NCI-H2107 (cell line): ENCODE data around the gene JAM3.
"Not testable (repeated sequence)": the region's sequence is repeated elsewhere in the genome, so short reads cannot be mapped to it uniquely, and the experiment has no call there.

Experiments
- DNase-seq: peaks from one replicate; lab custom pipeline; 2025; lab: John Stamatoyannopoulos, UW

Gene JAM3

DNA sequence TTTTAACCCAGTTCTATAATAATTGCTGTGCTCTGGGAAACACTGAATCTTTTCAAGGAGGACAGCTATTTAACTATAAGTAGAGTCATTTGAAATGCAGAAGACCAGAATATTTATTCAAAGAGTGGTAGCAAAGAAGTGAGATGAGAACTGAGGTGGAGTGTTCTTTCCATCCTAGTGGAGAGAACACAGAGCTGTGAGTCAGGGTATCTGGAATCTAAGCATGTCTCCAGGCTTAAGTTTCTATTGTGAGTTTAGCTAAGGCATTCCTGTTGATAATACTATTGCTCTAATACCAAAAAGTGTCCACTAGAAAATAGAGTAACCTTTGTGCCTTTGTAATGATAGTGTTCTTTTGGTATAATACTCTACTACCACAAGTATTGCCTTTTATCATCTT is 32.4 kb downstream of the JAM3 start:
- DNase-seq, result no peak

DNA sequence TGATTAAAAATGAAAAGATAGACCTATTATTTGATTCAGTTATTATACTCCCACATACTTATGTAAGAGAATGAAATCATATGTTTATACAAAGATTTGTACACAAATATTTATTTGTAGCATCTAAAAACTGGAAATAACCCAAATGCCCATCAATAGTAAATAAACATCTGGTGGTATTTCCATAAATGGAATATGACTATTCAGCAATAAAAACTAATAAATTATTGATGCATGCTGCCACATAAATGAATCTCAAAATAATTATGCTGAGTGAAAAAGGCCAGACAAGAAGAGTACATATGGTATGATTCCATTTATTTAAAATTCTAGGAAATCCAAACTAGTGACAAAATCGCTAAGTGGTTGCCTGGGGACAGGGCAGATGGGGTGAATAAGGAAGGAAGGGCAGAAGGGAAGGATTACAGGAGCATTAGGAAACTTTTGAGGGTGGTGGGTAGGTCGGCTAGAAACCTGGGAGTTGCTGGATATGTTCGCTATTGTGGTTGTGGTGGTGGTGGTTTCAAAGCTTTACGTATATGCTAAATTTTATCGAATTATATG is 41.5 kb downstream of the JAM3 start:
- no peak for DNase-seq

DNA sequence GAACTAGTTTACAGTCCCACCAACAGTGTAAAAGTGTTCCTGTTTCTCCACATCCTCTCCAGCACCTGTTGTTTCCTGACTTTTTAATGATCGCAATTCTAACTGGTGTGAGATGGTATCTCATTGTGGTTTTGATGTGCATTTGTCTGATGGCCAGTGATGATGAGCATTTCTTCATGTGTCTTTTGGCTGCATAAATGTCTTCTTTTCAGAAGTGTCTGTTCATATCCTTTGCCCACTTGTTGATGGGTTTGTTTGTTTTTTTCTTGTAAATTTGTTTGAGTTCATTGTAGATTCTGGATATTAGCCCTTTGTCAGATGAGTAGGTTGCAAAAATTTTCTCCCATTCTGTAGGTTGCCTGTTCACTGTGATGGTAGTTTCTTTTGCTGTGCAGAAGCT is 44.9 kb downstream of the JAM3 start:
- DNase-seq, result not testable (repeated sequence)

DNA sequence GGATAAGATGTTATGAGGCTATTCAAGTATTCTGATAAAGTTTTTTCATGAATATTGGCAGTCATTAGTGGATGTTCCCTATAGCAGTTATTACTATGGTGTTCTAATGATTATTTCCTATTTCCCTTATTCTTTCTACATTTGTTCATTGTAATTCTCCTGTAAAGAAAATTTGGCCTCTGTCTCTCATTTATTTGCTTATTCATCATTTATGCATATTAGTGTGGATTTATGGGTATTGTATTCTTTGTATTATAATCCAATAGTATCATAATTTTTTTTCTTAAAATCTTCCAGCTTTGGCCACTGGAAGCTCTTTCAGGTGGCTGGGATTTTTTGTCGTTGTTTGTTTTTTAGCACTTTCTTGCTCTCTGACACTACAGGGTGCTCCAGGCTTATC is 47.3 kb downstream of the JAM3 start:
- no peak for DNase-seq

- no peak for DNase-seq
Measured at GRCh38 chr11:134118006-134118405, 49.1 kb downstream of the JAM3 start.

DNA sequence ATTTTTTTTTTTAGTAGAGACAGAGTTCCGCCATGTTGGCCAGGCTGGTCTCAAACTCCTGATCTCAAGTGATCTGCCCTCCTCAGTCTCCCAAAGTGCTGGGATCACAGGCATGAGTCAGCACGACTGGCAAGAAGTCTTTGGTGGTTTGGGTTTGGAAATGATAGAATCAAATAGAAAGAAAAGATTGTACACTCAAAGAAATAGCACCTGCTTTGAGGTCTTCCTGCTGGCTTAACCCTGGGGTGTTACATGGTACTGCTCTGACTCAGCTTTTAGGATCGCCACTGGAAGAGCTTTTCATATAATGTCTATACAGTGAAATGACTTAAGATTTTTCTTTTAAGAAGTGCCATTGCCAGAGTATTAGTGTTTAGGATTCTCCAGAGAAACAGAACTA is 50.2 kb downstream of the JAM3 start:
- DNase-seq, result no peak

DNA sequence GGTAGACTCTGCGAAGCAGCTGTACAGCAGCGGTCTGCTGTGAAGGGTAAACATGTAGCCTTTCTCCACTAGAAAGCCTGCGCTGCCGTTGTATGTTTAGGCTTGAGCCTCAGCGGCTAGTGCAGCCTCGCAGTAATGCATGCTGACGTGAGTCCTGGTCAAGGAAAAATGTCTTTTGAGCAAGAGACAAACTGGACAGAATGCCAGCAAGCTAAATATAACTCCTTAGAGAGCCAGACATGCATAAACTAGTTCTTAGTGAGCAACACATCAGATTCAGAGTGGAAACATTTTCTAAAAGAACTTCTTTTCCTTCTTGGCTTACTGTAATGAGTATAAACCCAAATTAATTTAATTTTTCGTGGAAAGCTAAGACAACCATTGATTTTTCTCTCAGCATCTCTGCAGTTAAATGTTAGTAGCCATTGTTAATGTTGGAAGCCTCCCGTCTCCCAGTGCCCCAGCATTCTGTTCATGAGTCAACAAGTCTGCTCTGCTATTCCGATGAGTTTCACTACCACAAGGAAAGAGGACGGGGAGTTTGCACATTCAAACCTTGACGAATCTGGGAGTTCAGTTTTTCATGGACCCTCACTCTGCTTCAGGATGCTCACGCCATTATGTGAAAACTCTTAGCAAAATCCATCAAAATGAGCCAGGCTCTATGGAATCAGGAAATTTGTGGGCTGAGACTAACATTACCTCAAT is 51.4 kb downstream of the JAM3 start:
- no peak for DNase-seq

DNA sequence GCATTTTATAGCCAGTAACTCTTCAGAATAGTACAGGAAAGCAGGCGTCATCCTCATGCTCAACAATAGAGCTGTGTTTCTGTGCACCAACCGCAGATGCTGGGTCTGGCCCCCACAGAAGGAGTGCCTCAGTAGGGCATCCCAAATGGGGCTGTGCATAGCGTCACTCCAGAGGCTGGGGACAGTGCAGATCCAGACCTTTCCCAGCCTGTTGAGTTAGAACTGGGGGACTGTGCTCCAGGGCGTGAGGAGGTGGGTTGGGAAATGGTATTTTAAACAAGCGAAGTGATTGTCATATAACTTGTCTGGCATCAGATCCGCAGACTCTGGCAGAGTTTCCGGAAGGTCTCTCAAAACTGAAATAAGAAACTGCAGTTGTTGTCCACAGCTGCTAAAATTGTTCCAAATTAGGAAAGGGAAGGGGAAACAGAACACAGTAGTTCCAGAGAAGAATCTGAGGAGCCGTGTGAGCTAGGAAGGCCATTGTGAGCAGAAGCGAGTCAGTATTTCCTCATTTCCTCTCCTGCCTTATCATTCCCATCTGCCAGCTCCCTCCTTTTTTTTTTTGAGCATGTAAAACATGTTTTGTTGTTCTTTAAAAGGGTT is 52.2 kb downstream of the JAM3 start:
- DNase-seq, result no peak

DNA sequence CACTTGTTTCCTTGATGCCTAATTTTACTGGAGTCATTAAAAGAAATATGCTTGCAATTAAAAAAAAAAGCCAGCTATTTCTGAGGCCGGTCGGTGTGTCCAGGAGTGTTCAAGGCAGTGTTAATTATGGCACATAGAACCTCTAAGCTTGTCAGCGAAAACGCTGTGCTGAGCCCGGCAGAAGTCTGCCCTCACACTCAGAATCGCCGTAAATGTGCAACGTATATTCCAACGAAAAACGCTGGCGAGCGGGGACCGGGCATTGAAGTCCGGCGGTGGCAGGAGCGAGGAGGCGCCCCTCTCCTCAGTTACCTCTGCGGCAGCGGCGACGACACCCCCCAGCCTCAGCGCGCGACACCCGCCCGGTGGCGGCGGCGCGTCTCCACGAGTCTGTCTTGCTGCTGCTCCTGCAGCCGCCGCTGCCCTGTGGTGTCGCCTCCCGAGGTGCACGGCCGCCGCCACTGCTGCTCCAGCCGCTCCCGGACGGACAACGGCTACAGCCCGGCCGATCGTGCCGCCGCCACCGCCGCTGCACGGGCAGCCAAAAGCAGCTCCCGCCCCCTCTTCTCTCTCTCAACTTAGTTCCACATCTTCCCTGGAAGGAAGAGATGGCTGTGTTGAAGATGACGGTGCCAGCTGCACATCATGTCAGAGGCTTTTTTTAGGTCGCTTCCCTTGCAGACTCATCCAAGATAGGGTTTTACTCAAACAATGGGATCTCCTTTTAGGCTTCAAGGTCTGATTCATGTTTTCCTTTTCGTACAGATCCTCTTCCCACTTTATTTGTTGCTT is 56.0 kb downstream of the JAM3 start:
- no peak for DNase-seq

DNA sequence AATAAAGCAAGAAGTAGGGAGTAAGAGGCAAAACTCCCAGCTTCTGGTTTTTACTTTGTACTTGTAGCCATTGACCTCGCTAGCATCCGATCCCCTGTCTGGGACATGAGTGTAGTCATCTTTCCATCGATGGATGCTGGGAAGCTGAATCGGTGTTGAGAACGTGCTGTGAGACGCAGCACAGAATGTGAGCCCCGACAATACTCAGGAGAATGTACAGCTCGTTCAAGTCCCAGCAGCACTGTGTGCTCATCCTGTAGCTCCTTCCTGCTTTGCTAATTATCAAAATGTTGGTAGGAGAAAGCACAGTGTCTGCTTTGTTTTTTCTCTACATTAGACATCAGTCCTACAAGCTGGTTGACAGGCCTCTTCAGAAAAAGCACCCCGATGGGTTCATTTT is 56.6 kb downstream of the JAM3 start:
- no peak for DNase-seq

- no peak for DNase-seq
Measured at GRCh38 chr11:134126217-134126822, 57.4 kb downstream of the JAM3 start.

DNA sequence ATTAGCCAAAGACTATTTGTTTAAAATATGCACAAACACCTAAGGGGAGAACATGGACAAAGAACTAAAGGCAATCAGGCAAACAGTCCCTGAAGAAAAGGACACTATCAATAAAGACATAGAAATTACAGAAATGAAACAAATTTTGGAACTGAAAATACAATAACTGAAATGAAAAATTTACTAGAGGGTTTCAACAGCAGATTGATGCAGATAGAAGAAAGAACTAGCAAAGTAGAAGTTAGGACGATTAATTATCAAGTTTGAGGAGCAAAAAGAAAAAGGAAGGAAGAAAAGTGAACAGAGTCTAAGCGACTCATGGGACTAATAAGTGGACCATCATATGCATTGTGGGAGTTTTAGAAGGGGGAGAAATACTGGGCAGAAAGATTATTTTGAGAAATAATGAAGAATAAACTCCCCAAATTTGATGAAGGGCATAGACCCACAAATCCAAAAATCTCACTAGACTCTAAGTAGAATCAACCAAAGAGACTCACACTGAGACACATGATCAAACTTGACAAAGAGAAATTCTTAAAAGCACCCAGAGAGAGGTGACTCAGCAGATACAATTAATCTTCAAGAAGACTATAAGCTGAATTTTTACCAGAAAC is 62.9 kb downstream of the JAM3 start:
- no peak for DNase-seq

DNA sequence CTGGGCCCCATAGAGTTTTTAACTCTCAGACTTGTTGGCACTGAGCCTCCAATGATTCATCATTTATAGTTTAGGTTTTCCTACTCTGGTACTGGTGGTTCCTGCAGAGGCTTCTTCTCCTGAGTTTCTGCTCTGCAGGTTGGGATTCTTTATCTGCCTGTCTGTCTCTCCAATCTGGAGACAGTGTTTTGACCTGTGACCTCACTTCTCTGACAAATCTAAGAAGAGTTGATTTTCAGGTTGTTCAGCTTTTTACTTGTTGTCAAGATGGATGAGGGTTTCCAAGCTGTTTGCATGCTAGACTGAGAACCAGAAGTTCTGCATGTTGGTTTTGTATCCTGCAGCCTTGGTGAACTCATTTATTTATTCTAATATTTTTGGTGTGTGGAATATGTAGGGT is 63.9 kb downstream of the JAM3 start:
- no peak for DNase-seq

DNA sequence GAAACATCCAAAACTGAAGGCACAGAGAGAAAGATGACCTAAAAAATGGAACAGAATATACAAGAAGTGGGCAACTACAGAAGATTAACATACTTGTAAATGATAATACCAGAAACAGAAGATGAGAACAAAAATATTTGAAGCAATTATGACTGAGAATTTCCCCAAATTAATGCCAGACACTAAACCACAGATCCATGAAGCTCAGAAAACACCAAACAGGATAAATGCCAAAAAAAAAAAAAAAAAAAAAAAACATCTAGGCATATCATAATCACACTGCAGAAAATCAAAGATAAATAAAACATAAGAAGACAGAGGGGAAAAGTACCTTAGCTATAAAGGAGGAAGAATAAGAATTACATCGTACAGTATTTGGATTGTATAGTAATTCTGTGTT is 65.3 kb downstream of the JAM3 start:
- no peak for DNase-seq

- no peak for DNase-seq
Measured at GRCh38 chr11:134138376-134138775, 69.5 kb downstream of the JAM3 start.

DNA sequence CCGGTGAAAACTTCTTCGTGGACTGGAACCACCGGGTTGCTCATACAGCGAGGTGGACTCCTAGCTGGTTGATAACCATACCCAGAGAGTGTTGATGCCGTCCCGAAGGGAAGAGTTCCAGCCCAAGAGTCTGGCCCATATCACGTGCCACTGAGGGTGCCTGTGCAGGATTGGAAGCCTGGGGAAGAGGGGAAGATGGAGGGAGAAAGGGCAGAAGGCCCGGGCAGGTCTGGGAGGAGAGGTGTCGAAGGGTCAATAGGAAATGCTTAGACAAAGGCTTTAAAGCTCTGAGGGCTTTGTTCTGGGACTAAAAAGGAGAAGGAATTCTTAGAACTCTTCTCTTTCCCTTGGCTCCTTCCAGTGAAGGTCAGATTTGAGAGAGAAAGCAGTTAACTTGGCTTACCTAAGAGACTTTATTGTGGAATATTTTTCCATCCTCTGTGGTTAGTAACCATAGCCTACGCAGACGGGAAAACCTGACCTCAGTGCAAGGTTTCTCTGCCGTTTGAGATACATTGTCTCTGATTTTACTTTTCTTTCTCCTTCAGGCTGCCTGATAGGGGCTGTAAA is 70.5 kb downstream of the JAM3 start:
- no peak for DNase-seq

DNA sequence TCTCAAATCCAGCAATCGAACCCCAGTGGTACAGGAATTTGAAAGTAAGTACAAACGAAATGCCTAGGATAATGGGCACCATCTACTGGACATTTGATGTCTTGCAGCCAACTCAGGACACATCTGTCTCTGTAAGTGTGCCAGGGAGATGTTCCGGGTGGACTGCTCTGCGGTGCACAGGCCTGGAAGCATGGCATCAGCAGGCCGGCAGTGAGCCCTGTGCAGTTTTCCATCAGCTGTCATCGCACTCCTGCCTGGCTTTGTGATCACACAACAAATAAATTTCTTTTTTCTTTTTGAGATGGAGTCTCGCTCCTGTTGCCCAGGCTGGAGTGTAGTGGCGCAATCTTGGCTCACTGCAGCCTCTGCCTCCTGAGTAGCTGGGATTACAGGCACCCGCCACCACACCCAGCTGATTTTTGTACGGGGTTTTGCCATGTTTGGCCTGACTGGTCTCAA is 71.0 kb downstream of the JAM3 start:
- DNase-seq, result peak; percentile 55

DNA sequence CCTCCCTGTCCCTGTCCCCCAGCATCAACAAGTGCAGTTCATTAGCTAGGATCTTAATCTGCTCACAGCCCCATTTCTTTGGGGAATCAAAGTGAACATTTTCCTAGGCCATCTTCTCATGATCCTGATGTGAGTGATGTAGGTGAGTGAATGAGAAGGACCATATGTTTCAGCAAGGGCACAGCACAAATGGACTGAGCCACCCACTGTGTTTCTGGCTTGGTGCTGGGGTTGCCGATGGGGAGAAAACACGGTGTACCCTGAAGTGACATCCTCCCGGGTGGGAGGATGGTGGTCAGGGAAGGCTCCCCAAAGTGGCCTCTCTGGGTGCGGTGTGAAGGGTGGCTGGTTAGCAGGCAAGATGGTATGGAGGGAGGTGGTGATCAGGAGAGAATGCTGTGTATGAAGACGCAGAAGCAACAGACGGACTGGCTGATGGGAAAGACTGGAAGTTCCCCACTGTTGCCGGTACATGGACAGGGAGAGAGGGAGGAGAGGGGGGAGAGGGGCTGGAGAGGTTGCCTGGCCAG is 72.2 kb downstream of the JAM3 start:
- no peak for DNase-seq

DNA sequence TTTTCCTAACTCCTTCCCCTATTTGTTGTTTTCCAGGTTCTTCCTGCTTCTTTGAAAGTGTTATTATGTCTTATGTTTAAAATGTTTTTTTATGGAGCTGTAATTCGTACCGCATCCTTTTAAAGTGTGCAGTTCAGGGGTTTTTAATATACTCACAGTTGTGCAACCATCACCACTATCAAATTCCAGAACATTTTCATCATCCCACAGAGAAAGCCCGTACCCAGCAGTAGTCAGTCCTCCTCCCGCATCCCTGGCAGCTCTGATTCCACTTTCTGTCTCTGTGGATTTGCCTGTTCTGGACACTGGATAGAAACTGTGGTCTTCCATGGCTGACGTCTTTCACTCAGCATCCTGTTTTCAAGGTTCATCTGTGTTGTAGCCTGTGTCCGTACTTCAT is 73.7 kb downstream of the JAM3 start:
- no peak for DNase-seq

GRCh38 chr11:134143801-134144200 is 74.9 kb downstream of the JAM3 start:
- no peak for DNase-seq

- DNase-seq, result no peak
Measured at GRCh38 chr11:134144744-134145143, 75.9 kb downstream of the JAM3 start.
